Loucy (cell line): ENCODE results near the gene PTBP1.

ENCODE experiments used
- H2AFZ ChIP-seq: fragments of 200-600 bp; sonication (generic); 2 replicates; pipeline ENCODE4 v1.6.0; 2016; ENCODE audit warnings: antibody characterized with exemption, mild to moderate bottlenecking, low read length, moderate library complexity
- H3F3A ChIP-seq: fragments of 200-600 bp; 2 replicates; pipeline ENCODE4 v1.6.0; 2016; ENCODE audit warnings: antibody characterized with exemption, low read depth, mild to moderate bottlenecking
- H3K27me3 ChIP-seq: fragments of 200-600 bp; sonication (generic); 2 replicates; pipeline ENCODE4 v1.6.1; 2014; ENCODE audit warnings: low read length, mild to moderate bottlenecking; ENCODE audit not compliant: insufficient read depth, poor library complexity, severe bottlenecking
- H3K36me3 ChIP-seq: fragments of 200-600 bp; sonication (generic); 2 replicates; pipeline ENCODE4 v1.6.1; 2016; ENCODE audit warnings: low read length; ENCODE audit not compliant: insufficient read depth
- H3K4me1 ChIP-seq: fragments of 200-600 bp; sonication (generic); 2 replicates; pipeline ENCODE4 v1.5.1; 2014; ENCODE audit warnings: low read length, mild to moderate bottlenecking; ENCODE audit not compliant: insufficient read depth, poor library complexity, severe bottlenecking
- H3K4me2 ChIP-seq: fragments of 200-600 bp; sonication (generic); 2 replicates; pipeline ENCODE4 v1.6.0; 2014; ENCODE audit warnings: antibody characterized with exemption, low read length, low read depth, mild to moderate bottlenecking; ENCODE audit not compliant: poor library complexity, severe bottlenecking
- H3K4me3 ChIP-seq: fragments of 200-600 bp; sonication (generic); 2 replicates; pipeline ENCODE4 v1.5.1; 2014; ENCODE audit warnings: low read length, mild to moderate bottlenecking, mixed read lengths; ENCODE audit not compliant: poor library complexity, severe bottlenecking
- H3K79me2 ChIP-seq: fragments of 200-600 bp; sonication (generic); 2 replicates; pipeline ENCODE4 v1.6.1; 2014; ENCODE audit warnings: low read length; ENCODE audit not compliant: insufficient read depth
- H3K9ac ChIP-seq: fragments of 200-600 bp; sonication (generic); 2 replicates; pipeline ENCODE4 v1.6.0; 2014; ENCODE audit warnings: mild to moderate bottlenecking, low read depth, low read length, moderate library complexity; ENCODE audit not compliant: poor library complexity, severe bottlenecking
- H3K9me2 ChIP-seq: fragments of 200-600 bp; sonication (generic); replicated peaks from 2 replicates; pipeline ENCODE4 v1.6.1; 2016; ENCODE audit warnings: low read depth, low read length, mixed read lengths
- H3K9me3 ChIP-seq: fragments of 200-600 bp; sonication (generic); 2 replicates; pipeline ENCODE4 v1.6.1; 2014; ENCODE audit warnings: mild to moderate bottlenecking, antibody characterized with exemption, low read length, low read depth; ENCODE audit not compliant: insufficient read depth
- H4K20me1 ChIP-seq: fragments of 200-600 bp; sonication (generic); 2 replicates; pipeline ENCODE4 v1.6.0; 2014; ENCODE audit warnings: antibody characterized with exemption, low read length, mild to moderate bottlenecking; ENCODE audit not compliant: insufficient read depth, poor library complexity, severe bottlenecking
- EZH2phosphoT487 ChIP-seq: fragments of 200-600 bp; IDR thresholded peaks from 2 replicates; pipeline ENCODE4 v1.6.1; 2018; ENCODE audit warnings: antibody characterized with exemption, mild to moderate bottlenecking, moderate library complexity, borderline replicate concordance
- TF ChIP-seq, protein P1 (sequence below): fragments of 200-600 bp; sonication (generic); conservative IDR thresholded peaks from 2 replicates; pipeline ENCODE4 v1.5.1; 2014; ENCODE audit warnings: mild to moderate bottlenecking, antibody characterized with exemption, low read length

The PTBP1 gene

DNA sequence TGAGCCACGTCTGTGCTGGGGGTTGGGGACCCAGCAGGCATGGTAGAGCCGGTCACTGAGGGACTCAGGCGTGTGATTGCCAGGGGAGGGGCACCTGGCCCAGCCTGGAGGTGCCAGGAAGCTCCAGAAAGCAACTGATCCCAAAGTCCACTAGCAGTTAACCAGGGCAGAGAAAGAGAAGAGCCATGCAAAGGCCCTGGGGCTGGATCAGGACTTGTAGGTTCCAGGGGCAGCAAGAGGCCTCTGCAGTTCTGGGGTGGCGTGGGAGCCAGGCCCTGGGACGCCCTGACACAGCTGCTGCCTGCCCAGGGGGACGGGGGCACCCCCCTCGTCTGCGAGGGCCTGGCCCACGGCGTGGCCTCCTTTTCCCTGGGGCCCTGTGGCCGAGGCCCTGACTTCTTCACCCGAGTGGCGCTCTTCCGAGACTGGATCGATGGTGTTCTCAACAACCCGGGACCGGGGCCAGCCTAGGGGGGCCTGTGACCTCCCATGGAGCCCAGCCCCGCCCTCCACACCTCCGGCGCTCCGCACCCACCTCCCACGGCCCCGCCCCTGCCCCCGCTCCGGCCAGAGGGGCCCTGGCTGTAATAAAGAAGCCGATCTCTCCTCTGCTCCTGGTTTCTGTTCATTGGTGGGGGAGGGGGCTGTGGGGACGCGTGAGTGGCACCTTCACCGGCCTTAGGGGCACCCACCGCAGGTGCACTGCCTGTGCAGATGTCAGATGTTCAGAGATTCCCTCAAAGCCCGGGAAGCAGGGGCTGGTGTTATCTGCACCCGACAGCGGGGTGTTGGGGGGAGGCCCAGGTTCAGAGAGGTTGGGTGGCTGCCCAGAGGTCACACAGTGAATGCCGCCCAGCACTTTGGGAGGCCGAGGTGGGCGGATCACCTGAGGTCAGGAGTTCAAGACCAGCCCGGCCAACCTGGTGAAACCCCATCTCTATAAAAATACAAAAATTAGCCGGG, 34.4 kb downstream of the PTBP1 start:
- H3K4me1 ChIP-seq, result no peaks in the 10 kb centered on the region
- no peak overlapping the region for H3K4me3 ChIP-seq
- no peak overlapping the region for H3K4me2 ChIP-seq

DNA sequence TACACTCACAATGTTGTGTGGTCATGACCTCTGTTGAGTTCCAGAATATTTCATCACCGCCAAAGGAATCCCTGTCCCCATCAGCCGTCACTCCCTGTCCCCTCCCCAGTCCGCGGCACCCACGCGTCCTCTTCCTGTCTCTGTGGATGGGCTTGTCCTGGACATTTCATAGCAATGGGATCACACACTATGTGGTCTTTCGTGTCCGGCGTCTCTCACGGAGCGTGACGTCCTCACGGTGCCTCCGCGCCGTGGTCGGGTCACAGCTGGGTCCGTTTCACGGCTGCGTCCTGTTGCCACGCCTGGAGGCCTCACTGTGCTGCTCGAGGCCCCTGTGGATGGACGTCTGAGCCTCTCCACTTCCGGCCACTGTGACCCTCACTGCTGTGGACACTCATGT, 37.0 kb downstream of the PTBP1 start:
- Histone ChIP-seq H2AFZ (no peak overlapping the region), H3K36me3 (no peaks in the 10 kb centered on the region), H4K20me1 (no peaks in the 10 kb centered on the region), H3K9me3 (no peaks in the 10 kb centered on the region), H3K27me3 (no peaks in the 10 kb centered on the region), H3K79me2 (no peaks in the 10 kb centered on the region), H3K4me1 (no peaks in the 10 kb centered on the region), H3K4me3 (no peak overlapping the region), H3K4me2 (no peak overlapping the region), H3F3A (no peaks in the 10 kb centered on the region), H3K9ac (no peak overlapping the region), H3K9me2 (no peaks in the 10 kb centered on the region)
- TF ChIP-seq EZH2phosphoT487, result no peak
- TF ChIP-seq, protein P1, sequence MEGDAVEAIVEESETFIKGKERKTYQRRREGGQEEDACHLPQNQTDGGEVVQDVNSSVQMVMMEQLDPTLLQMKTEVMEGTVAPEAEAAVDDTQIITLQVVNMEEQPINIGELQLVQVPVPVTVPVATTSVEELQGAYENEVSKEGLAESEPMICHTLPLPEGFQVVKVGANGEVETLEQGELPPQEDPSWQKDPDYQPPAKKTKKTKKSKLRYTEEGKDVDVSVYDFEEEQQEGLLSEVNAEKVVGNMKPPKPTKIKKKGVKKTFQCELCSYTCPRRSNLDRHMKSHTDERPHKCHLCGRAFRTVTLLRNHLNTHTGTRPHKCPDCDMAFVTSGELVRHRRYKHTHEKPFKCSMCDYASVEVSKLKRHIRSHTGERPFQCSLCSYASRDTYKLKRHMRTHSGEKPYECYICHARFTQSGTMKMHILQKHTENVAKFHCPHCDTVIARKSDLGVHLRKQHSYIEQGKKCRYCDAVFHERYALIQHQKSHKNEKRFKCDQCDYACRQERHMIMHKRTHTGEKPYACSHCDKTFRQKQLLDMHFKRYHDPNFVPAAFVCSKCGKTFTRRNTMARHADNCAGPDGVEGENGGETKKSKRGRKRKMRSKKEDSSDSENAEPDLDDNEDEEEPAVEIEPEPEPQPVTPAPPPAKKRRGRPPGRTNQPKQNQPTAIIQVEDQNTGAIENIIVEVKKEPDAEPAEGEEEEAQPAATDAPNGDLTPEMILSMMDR, result no peak

More for the DNA sequence above, 34.4 kb downstream of the PTBP1 start:
- Histone ChIP-seq H3K36me3 (no peaks in the 10 kb centered on the region), H2AFZ (no peak overlapping the region), H3K9me3 (no peaks in the 10 kb centered on the region), H4K20me1 (no peaks in the 10 kb centered on the region), H3K79me2 (no peaks in the 10 kb centered on the region), H3K9me2 (no peaks in the 10 kb centered on the region), H3K27me3 (no peaks in the 10 kb centered on the region), H3F3A (no peaks in the 10 kb centered on the region), H3K9ac (no peak overlapping the region)
- no peak for TF ChIP-seq EZH2phosphoT487
- TF ChIP-seq, protein P1, result no peak

DNA sequence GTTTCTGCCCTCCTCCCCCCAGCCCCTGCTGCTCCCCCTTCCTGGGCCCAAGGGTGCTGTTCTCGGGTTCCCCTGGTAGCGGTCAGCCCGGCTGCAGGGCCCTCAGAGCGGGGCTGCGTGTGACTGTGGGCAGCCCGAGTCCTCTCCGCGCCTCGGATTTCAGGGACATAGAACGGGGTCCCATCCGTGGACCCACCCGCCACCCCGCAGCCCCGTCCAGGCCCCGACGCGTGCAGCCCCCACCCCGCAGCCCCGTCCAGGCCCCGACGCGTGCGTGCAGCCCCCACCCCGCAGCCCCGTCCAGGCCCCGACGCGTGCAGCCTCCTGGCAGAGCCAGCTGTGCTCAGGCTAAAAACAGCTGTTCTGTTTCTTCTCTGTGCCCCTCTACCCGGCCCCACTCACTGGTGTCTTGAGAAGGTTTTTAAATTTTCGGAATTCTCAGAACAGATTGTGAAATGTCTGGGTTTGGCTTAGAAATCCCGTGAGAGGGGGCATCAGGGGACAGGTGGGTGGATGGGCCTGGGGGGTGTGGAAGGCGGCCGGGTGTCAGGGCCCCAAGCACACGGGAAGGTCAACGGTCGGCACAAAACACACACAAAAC, 38.1 kb downstream of the PTBP1 start:
- H2AFZ ChIP-seq, result no peak overlapping the region
- no peaks in the 10 kb centered on the region for H3K9me3 ChIP-seq
- H3K4me3 ChIP-seq, result no peak overlapping the region
- no peaks in the 10 kb centered on the region for H3F3A ChIP-seq
- H4K20me1 ChIP-seq, result no peaks in the 10 kb centered on the region
- H3K79me2 ChIP-seq, result no peaks in the 10 kb centered on the region
- H3K4me1 ChIP-seq, result no peaks in the 10 kb centered on the region
- H3K9me2 ChIP-seq, result no peaks in the 10 kb centered on the region
- H3K27me3 ChIP-seq, result no peaks in the 10 kb centered on the region
- no peaks in the 10 kb centered on the region for H3K36me3 ChIP-seq
- TF ChIP-seq, protein P1, result no peak
- no peak for TF ChIP-seq EZH2phosphoT487
- H3K9ac ChIP-seq, result no peak overlapping the region
- no peak overlapping the region for H3K4me2 ChIP-seq
